Fibroblast of skin of scalp (primary cell): ENCODE results near the gene RFPL3. TPM values are rescaled to one million over a fixed set of nuclear protein-coding genes. Genes with fewer than 3 reads are reported as not detected.
"Not testable (repeated sequence)": the region's sequence is repeated elsewhere in the genome, so short reads cannot be mapped to it uniquely, and the experiment has no call there.

Source experiments
- DNase-seq: peaks from one replicate; pipeline ENCODE4 v3.0.0-alpha.2; 2013
- polyA plus RNA-seq, 2 experiments: library from polyadenylated mRNA; unstranded; fragments of 120-200 nt; gene quantifications; one replicate each; pipeline ENCODE4 v1.2.1, GENCODE V29; 2013; ENCODE audit not compliant: insufficient read length in 2 of 2

Gene RFPL3
- not detected for polyA plus RNA-seq (2013, experiment 1 of 2; ENCODE audit: insufficient read length)
- polyA plus RNA-seq (2013, experiment 2 of 2; ENCODE audit: insufficient read length): not detected

GRCh38 chr22:32357567-32357966 lies at the start of gene RFPL3:
Gene RFPL3, plus strand, starts transcription at chr22:32357867. Its CDS starts 205 bp downstream, at chr22:32358072.
- DNase-seq: not testable (repeated sequence)

DNA sequence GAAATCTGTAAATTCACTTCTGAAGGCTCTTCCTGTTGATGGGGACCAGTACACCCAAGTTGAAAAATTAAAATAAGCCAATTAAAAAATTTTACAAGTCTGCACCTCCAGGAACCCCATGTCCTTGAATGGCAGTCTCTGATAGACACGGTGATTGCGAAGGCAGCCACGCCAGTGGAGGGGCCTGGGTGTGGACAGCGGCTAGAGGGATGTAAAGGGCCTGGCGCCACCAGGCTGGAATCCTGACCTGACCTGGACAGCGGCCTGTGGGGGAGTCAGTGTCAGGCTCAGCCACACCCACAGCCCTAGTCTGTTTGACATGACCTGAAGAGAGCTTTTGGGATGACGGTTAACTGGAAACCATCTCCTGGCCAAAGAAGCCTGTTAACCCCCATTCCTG lies 49.5 kb upstream of the RFPL3 start:
- DNase-seq: no peak

DNA sequence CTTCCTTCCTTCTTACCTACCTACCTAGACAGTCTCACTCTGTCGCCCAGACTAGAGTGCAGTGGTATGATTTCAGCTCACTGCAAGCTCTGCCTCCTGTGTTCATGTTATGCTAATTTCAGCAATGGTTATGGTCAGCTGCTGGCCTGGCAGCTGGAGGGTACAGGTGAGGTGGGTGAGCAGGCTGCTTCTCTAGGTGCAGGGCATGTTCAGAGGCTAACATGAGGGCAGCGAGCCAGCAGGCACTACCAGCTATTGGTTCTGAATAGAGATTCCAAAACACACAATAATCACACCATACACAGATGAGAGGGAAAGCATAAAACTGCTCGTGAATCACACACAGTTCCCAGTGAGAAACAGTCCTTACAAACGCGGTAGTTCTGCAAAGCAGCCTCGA lies 48.7 kb upstream of the RFPL3 start:
- DNase-seq: no peak

DNA sequence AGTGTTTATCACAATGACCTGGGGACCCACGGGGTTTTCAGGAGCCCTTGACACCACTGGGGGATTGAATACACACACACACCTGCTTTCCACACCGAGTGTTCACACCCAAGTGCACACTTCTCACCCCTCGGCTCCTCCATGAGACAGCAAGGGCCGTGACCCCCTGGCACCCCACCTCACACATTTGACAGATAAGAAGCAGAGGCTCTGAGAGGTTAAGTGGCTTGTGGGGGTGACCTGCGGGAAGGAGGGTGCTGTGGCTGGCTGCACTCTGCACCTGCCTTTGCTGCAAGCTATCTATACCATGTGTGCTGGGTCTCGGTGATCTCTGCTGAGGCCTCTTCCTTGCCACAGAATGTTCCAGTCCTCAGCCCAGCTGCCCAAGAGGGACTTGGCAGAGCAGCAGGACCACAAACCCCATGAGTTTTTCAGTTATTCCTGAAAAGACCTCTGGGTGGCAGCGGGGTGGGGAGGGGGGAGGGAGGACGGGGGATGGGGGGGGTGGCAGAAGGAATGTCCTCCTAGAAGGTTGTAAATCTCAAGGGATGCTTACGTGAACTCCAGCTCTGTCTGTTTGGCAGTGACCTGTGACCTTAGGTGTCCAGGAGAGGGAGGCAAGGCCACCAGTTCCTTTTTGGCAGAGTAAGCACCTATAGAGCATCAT lies 47.9 kb upstream of the RFPL3 start:
- DNase-seq: no peak

GRCh38 chr22:32310777-32311176 lies 46.9 kb upstream of the RFPL3 start:
- DNase-seq: no peak

DNA sequence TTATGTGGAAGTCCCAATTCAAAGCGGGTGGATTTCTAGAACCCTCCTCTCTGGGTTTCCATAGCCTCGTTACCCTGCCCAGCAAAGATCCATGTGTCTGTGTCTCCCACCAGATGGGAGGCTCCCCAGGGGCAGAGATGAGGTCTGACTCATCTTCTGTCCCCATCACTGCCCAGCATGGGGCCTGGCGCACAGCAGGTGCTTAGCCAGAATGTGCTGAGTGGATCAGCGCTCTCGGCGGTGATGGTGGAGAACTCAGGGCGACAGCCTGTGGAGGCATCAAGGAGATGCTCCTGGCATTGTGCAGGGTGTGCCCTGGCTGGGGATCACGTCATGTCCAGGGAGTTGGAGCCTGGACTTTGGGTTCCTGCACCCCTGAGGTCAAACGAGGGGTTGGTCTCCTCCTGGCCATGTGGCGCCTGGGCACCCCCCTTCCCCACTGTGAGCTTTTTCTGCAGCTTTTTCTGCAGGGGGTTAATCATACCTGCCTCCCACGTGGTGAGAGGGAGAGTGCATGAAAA lies 46.1 kb upstream of the RFPL3 start:
- no peak for DNase-seq

DNA sequence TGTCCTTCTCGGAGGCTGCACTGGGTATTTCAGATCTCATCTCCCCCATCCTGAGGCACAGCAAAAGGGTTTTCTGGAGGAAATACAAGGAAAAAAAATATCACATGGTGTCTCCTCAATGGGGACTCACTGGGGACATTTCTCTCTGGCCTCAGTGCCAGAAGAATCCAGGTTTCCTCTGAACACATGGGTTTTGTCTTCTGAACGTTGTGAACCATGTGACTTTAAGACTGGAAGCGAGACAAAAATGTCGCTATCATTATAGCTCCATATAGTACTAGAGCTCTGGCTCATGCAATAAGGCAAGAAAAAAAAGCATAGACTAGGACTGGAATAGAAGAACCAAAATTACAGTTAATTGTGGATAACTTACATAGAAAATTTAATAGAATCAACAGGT lies 44.9 kb upstream of the RFPL3 start:
- no peak for DNase-seq

DNA sequence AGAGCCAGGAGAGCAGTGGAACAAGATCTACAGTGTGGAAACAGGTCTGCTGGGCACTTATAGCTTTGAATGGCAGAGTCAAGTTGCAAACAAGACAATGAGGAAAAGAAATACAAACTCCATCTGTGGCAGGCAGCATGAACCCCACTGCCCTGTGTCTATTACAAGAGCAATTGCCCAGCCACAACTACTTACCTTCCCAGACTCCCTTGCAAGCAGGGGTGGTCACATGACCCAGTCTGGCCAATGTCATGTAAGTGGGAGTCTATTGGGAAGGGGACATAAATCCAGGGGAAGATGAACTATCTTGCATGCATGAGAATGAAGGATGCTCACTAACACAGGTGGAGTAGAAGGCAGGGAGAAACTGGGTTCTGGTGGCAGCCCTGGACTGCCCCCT lies 44.1 kb upstream of the RFPL3 start:
- no peak for DNase-seq

DNA sequence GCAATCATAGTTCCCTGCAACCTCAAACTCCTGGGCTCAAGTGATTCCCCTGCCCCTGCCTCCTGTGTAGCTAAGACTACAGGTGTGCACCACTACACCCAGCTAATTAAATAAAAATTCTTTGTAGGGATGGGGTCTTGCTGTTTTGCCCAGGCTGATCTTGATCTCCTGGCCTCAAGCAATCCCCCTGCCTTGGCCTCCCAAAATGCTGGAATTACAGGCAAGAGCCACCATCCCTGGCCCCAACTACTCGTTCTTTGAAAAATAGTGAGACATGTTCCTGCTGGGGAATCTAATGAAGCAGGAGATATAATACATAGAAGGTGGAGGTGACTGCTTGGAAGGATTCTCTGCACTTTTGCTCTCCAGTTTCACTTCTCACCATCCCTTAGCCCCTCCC lies 40.1 kb upstream of the RFPL3 start:
- DNase-seq: no peak

DNA sequence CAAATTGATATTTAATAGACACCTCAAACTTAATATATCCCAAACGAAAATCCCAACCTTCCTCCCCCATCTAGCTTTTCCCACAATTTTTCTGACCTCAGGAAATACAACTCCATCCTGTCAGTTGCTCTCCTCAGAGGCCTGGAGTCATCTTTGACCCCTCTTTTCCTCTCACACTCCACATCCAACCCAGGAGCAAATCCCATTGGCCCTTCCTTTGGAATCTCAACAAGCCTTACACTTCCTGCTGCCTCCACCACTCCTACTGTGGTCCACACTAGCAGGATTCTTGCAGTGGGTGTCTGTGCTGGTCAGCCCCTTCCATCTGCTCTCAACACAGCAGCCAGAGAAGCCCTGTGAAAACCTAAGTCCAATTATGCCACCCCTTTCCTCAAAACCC lies 39.3 kb upstream of the RFPL3 start:
- DNase-seq: no peak

DNA sequence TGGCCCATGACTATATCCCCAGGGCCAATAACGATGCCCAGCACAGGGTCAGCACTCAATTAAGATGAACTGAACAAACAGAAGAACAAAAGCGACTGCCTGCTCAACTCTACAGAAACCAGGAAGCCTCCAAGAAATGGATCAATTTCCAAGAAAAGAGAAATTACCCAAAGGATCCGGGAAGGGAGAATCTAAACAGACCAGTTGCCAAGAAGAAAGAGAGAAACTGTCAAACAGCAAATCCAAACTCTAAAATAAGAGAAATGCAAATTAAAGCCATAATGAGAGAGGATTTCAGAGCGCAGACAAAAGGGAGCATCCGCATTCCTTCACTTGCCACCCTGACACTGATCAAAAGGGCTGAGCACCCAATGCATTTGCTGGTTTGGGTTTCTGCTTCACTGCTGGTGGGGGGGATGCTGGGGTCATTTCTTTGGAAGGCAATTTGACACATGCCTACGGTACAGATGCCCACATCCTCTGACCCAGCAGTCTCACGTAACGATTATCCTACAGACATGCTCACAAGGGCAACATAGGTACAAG lies 37.7 kb upstream of the RFPL3 start:
- DNase-seq: no peak

GRCh38 chr22:32322986-32323385 lies 34.7 kb upstream of the RFPL3 start:
- no peak for DNase-seq

GRCh38 chr22:32323513-32324164 lies 34.0 kb upstream of the RFPL3 start:
- DNase-seq: no peak

DNA sequence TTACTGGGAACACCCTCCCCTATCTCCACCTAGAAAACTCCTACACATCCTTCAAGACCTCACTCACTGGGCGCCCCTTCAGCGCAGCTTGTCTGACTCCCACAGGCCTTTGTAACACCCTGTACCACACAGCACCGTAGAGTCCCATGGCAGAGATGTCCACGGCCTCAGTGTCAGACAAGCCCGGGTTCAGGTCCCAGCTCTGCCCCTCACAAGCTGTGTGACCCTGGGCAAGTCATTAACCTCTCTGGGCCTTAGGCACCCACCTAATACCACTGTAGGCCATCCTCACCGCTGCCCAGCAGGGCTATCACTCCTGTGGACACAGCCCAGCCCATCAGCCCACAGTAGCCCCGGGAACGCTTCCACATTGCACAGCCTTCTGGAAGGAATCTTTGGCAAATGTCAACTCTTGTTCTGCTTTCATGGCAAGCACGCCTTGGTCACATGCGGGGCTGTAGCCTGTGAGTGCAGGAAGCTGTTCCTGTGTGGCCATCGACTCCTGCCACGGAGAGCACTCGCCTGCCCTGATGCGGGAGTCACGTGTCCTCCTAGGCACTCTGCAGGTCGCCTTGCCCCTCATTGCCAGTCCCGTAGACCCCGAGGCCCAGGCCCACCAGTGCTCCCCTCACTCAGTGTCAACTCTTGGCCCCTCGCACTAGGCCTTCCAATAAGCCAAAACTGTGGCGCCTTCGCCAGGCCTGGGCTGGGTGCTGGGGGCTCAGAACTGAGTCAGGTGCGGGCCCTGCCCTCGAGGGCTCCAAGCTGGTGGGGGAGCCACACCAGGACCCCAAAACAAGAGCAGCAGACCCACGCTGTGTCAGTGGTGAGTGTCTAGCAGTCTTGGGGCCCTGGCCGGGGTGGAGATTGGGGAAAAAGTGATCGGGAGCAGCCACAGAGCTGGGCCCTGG lies 32.9 kb upstream of the RFPL3 start:
- DNase-seq: no peak

DNA sequence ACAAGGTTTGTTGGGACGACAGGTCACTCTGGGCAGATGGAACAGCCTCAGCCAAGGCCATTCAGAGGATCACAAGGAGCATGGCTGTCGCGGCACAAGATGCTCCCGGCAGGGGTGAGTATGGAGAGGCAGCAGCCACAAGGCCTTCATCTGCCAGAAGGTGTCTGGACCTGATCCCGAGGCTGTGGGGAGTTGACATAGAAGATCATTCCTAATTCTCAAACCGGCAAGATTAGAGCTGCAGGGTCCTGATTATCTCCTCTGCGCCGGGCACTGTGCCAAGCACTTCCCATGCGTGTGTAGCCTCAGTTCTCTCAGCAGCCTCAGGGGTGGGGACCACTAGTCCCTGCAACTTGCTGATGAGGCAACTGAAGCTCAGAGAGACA lies 32.3 kb upstream of the RFPL3 start:
- DNase-seq: no peak

DNA sequence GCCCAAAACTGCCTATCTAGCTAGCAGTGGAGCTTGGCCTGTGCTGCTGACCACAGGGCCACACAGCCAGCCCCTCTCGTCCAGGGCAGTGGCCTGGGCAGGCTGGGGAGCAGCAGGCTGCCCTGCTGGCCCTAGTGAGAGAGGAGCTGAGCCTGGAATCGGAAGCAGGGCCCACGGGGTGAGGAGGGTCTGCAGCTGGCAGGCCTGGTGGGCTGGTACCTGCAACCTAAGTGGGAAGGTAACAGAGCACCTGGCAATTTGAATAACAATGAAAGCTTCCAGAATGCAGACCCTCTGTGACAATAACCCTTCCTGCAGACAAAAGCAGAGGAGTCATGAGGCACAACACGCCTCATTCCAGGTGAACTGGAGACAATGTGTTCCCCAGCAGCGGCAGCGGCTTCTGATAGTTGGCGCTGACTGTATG lies 31.8 kb upstream of the RFPL3 start:
- DNase-seq: no peak

GRCh38 chr22:32326647-32327046 lies 31.0 kb upstream of the RFPL3 start:
- no peak for DNase-seq

DNA sequence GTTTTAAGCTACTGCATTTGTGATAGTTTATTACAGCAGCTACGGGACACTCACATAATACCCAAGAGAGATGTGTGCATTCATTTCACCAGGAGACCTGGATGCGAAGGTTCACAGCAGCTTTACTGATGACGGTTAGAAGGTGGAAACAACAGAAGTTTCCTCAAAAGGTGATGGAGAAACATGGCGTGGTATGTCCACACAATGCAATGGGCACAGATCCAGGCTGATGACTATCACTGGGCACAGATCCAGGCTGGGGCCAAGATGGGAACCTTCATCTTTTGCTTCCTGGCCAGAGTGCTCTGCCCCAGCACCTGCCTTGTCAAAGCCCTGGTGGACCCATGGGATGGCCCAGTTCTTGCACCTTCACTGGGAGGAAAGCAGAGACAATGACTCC lies 30.6 kb upstream of the RFPL3 start:
- DNase-seq: no peak

- no peak for DNase-seq
Observed at GRCh38 chr22:32327596-32328171, 30.0 kb upstream of the RFPL3 start.

- DNase-seq: no peak
Observed at GRCh38 chr22:32328306-32329201, 29.1 kb upstream of the RFPL3 start.

DNA sequence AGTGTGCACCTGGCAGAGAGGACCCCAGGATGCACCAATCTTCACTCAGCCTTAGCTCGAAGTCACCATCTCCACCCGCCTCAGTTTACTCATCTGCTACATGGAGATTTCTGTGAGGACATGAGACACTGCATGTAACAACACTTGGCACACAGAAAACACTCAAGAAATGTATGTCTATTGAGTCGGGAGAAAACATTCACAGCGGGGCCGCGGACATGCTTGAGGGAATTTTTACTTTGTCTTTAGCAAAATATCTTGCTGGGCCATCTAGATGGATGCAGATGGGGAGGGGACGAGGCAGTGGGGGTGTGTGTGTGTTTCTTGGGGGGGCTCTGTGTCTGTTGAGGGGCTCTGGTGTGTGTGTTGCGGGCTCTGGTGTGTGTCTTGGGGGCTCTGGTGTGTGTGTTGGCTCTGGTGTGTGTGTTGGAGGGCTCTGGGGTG lies 28.4 kb upstream of the RFPL3 start:
- DNase-seq: no peak
